OCI-LY3 (cell line): ENCODE results near the gene TEX55.
A peak's percentile ranks its signal among the peaks of the same experiment; 100 is the strongest.

Experiments
- H2AFZ ChIP-seq: fragments of 200-600, 300-600 bp; shearing (Covaris generic); 2 replicates; pipeline ENCODE4 v1.6.0; 2014; ENCODE audit warnings: antibody characterized with exemption, low read depth, low read length
- H3K27ac ChIP-seq: fragments of 200-600, 300-600 bp; sonication (generic); 2 replicates; pipeline ENCODE4 v1.5.1; 2014; ENCODE audit warnings: mild to moderate bottlenecking, low read length, moderate library complexity, mixed read lengths
- H3K27me3 ChIP-seq: fragments of 200-600, 300-600 bp; sonication (generic); 2 replicates; pipeline ENCODE4 v1.6.1; 2014; ENCODE audit warnings: low read depth, low read length, mixed read lengths
- H3K36me3 ChIP-seq: fragments of 200-600, 300-600 bp; sonication (generic); replicated peaks from 2 replicates; pipeline ENCODE3; 2014; ENCODE audit warnings: low read depth, low read length, mixed read lengths
- H3K4me1 ChIP-seq: fragments of 300-600, 200-600 bp; sonication (generic); 2 replicates; pipeline ENCODE4 v1.6.1; 2014; ENCODE audit warnings: low read length, mixed read lengths
- H3K4me2 ChIP-seq: fragments of 200-600, 300-600 bp; sonication (generic); 2 replicates; pipeline ENCODE4 v1.6.1; 2014; ENCODE audit warnings: low read length, mixed read lengths
- H3K4me3 ChIP-seq: fragments of 300-600, 200-600 bp; sonication (generic); 2 replicates; pipeline ENCODE4 v1.5.1; 2014; ENCODE audit warnings: antibody characterized with exemption, mild to moderate bottlenecking, low read length, moderate library complexity
- H3K79me2 ChIP-seq: fragments of 300-600, 200-600 bp; shearing (Covaris generic); 2 replicates; pipeline ENCODE4 v1.6.1; 2014; ENCODE audit warnings: mild to moderate bottlenecking, low read length, mixed read lengths
- H3K9ac ChIP-seq: fragments of 300-600, 200-600 bp; shearing (Covaris generic); 2 replicates; pipeline ENCODE4 v1.6.0; 2014; ENCODE audit warnings: mild to moderate bottlenecking, low read length, moderate library complexity
- H3K9me3 ChIP-seq: fragments of 200-600, 300-600 bp; shearing (Covaris generic); 2 replicates; pipeline ENCODE4 v1.6.1; 2014; ENCODE audit warnings: low read length, mixed read lengths; ENCODE audit not compliant: insufficient read depth
- H4K20me1 ChIP-seq: fragments of 200-600, 300-600 bp; sonication (generic); 2 replicates; pipeline ENCODE4 v1.6.1; 2016; ENCODE audit warnings: low read length, mixed read lengths; ENCODE audit not compliant: insufficient read depth
- CTCF ChIP-seq: fragments of 200-600, 300-600 bp; sonication (generic); IDR thresholded peaks from 2 replicates; pipeline ENCODE4 v1.5.1; 2014; ENCODE audit warnings: antibody characterized with exemption, low read length, low read depth
- EZH2phosphoT487 ChIP-seq: fragments of 200-600 bp; shearing (Covaris generic); IDR thresholded peaks from 2 replicates; pipeline ENCODE4 v1.6.1; 2018; ENCODE audit warnings: antibody characterized with exemption, mixed run types, low read depth

TEX55 gene

DNA sequence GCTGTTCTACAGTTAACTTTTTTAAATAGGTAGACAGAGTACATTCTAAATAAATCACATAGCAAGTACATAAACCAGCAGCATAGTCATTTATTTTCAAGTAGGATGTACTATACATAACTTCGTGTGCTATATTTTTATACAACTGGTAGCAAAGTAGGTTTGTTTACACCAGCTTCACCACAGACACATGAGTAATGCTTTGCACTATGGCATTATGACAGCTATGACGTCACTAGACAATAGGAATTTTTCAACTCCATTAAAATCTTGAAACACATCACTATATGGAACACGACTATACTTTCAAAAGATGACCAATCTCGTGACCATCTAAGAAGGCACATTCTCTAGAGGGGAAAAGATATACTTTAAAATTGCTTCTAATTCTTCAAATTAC, 3.5 kb downstream of the TEX55 start:
- Histone ChIP-seq H3K36me3 (no peaks in the 10 kb centered on the region), H2AFZ (0 out of 2 replicates have a peak overlapping the region, but pooled peaks have one; percentile 9), H3K9ac (no peak overlapping the region), H3K4me1 (no peaks in the 10 kb centered on the region), H3K4me3 (no peak overlapping the region), H3K79me2 (no peaks in the 10 kb centered on the region), H4K20me1 (no peaks in the 10 kb centered on the region), H3K4me2 (no peak overlapping the region), H3K27me3 (no peaks in the 10 kb centered on the region), H3K27ac (no peak overlapping the region), H3K9me3 (no peaks in the 10 kb centered on the region)
- TF ChIP-seq EZH2phosphoT487 (no peak), CTCF (no peak)

DNA sequence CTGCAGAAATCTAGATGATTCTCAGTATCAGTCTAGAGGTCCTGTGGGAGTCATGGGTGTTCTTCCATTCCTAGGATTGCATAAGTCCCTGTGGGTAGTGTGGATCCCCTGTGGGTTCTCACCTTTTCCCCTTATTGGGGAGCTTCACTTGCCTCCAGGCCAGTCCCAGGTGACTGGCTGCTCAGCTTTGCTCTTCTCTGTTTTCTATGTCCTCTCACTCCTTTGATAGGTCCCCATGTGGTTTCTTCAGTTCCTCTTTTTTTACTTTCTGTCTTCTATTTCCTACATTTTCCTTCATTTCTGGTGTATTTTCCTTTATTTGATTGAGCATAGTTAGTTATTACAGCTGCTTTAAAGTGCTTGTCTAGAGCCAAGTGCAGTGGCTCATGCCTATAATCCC, 10.9 kb downstream of the TEX55 start:
- TF ChIP-seq EZH2phosphoT487 (no peak), CTCF (no peak)
- H3K36me3 ChIP-seq: no peaks in the 10 kb centered on the region
- H3K4me2 ChIP-seq: no peak overlapping the region
- H3K27ac ChIP-seq: no peak overlapping the region
- H3K9ac ChIP-seq: no peak overlapping the region
- no peak overlapping the region for H2AFZ ChIP-seq
- H3K79me2 ChIP-seq: no peaks in the 10 kb centered on the region
- no peaks in the 10 kb centered on the region for H3K27me3 ChIP-seq
- H3K9me3 ChIP-seq: peaks cover 5% of the 10 kb centered on the region; the same call in 1 of the 2 replicates
- no peaks in the 10 kb centered on the region for H4K20me1 ChIP-seq
- H3K4me3 ChIP-seq: no peak overlapping the region
- H3K4me1 ChIP-seq: no peaks in the 10 kb centered on the region

- H3K4me3 ChIP-seq: no peak overlapping the region
- H3K4me1 ChIP-seq: no peaks in the 10 kb centered on the region
- no peak overlapping the region for H2AFZ ChIP-seq
- no peaks in the 10 kb centered on the region for H3K36me3 ChIP-seq
- H3K27me3 ChIP-seq: no peaks in the 10 kb centered on the region
- H4K20me1 ChIP-seq: no peaks in the 10 kb centered on the region
- peaks cover 5% of the 10 kb centered on the region; the same call in 1 of the 2 replicates for H3K9me3 ChIP-seq
- no peak for TF ChIP-seq CTCF
- TF ChIP-seq EZH2phosphoT487: no peak
- no peak overlapping the region for H3K4me2 ChIP-seq
- no peak overlapping the region for H3K9ac ChIP-seq
- no peak overlapping the region for H3K27ac ChIP-seq
- H3K79me2 ChIP-seq: no peaks in the 10 kb centered on the region
Observed at GRCh38 chr3:119157971-119158370, 12.0 kb downstream of the TEX55 start.

DNA sequence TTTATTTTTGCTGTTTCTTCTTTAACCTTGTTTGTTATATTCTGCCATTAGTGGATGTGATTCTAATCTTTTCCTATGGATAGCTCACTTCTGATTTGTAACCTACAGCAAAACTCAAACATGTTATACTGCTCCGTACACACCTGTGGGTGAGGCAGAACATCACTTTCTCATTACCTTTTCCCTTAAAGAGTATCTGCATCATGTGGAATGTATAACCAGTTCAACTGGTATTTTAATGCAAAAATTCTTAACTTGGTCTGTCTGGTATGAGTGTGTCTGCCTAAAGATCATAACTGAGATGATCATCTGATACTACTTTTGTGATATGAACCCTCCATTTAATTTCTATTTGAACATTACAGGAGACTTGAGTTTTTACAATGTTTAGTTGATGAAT, 14.4 kb downstream of the TEX55 start:
- H4K20me1 ChIP-seq: no peaks in the 10 kb centered on the region
- no peaks in the 10 kb centered on the region for H3K79me2 ChIP-seq
- H3K36me3 ChIP-seq: no peaks in the 10 kb centered on the region
- H3K27me3 ChIP-seq: no peaks in the 10 kb centered on the region
- TF ChIP-seq CTCF: no peak
- no peak for TF ChIP-seq EZH2phosphoT487
- peaks cover 5% of the 10 kb centered on the region; the same call in 1 of the 2 replicates for H3K9me3 ChIP-seq
- H3K4me1 ChIP-seq: no peaks in the 10 kb centered on the region
- no peak overlapping the region for H3K27ac ChIP-seq
- H3K4me3 ChIP-seq: no peak overlapping the region
- H3K9ac ChIP-seq: no peak overlapping the region
- no peak overlapping the region for H3K4me2 ChIP-seq
- H2AFZ ChIP-seq: no peak overlapping the region
